Colonic mucosa (tissue), 4 donors: Measurements from ENCODE around the gene STAU1. TPM values are rescaled to one million over a fixed set of nuclear protein-coding genes. Genes with fewer than 3 reads are reported as not detected.
"Not testable (repeated sequence)": the region's sequence is repeated elsewhere in the genome, so short reads cannot be mapped to it uniquely, and the experiment has no call there.

Experiments used
- DNase-seq: peaks from one replicate; pipeline ENCODE4 v3.0.0-alpha.2; 2020
- H3K27ac ChIP-seq: fragments of 200-600 bp; one replicate; pipeline ENCODE4 v1.8.0; 2021
- H3K27me3 ChIP-seq: fragments of 200-600 bp; one replicate; pipeline ENCODE4 v1.8.0; 2021
- H3K36me3 ChIP-seq: fragments of 200-600 bp; one replicate; pipeline ENCODE4 v1.8.0; 2021
- H3K4me1 ChIP-seq: fragments of 200-600 bp; one replicate; pipeline ENCODE4 v1.8.0; 2021; ENCODE audit warnings: mild to moderate bottlenecking
- H3K4me3 ChIP-seq: fragments of 200-600 bp; one replicate; pipeline ENCODE4 v1.8.0; 2021
- H3K9ac ChIP-seq, 2 donors: one replicate each; pipeline ENCODE4 v1.7.0; 2013; ENCODE audit warnings: control low read depth in 2 of 2, low read depth in 2 of 2, low read length in 2 of 2
- H3K9me3 ChIP-seq: fragments of 200-600 bp; one replicate; pipeline ENCODE4 v1.8.0; 2021
- intact Hi-C: fragments of 100-400 bp; cut with DNase I; formaldehyde crosslinking; loops from one replicate; pipeline ENCODE4 v1.14.1; 2022
- total RNA-seq, 2 donors: library from RNA; stranded (reverse); fragmentation: NEBNext Ultra II Directional in 1 of 2; extraction: Animal tissue kit (Norgen Biotek cat#: 25700) in 1 of 2; gene quantifications; one replicate each; pipeline ENCODE4 v1.2.1, GENCODE V29; 2021
- TF ChIP-seq, protein P1 (sequence below): fragments of 200-600 bp; IDR thresholded peaks from one replicate; pipeline ENCODE4 v1.8.0; 2022; ENCODE audit warnings: antibody characterized with exemption, mild to moderate bottlenecking
- donor health status: healthy.
- donor health status: DM: no; HTN: no; CAD: no.
- donor health status: DM: no; HTN: no; CAD: no.

The STAU1 gene
- total RNA-seq, 2 donors from 2014 or later: 86.6 to 106 TPM

GRCh38 chr20:49103647-49104364, 84.3 kb downstream of the STAU1 start:
- Histone ChIP-seq H3K36me3 (no peaks in the 10 kb centered on the region), H3K9ac (no peak overlapping the region), H3K27ac (no peak overlapping the region), H3K4me3 (no peak overlapping the region), H3K27me3 (no peaks in the 10 kb centered on the region), H3K9me3 (no peaks in the 10 kb centered on the region), H3K4me1 (no peaks in the 10 kb centered on the region)
- TF ChIP-seq, protein P1, sequence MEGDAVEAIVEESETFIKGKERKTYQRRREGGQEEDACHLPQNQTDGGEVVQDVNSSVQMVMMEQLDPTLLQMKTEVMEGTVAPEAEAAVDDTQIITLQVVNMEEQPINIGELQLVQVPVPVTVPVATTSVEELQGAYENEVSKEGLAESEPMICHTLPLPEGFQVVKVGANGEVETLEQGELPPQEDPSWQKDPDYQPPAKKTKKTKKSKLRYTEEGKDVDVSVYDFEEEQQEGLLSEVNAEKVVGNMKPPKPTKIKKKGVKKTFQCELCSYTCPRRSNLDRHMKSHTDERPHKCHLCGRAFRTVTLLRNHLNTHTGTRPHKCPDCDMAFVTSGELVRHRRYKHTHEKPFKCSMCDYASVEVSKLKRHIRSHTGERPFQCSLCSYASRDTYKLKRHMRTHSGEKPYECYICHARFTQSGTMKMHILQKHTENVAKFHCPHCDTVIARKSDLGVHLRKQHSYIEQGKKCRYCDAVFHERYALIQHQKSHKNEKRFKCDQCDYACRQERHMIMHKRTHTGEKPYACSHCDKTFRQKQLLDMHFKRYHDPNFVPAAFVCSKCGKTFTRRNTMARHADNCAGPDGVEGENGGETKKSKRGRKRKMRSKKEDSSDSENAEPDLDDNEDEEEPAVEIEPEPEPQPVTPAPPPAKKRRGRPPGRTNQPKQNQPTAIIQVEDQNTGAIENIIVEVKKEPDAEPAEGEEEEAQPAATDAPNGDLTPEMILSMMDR: no peak
- no peak for DNase-seq
- intact Hi-C loops: no loop called here

GRCh38 chr20:49103019-49103418, 85.1 kb downstream of the STAU1 start:
- no peak overlapping the region for H3K9ac ChIP-seq
- H3K4me3 ChIP-seq: no peak overlapping the region
- no peak for DNase-seq
- no peaks in the 10 kb centered on the region for H3K36me3 ChIP-seq
- H3K9me3 ChIP-seq: no peaks in the 10 kb centered on the region
- intact Hi-C loops: no loop called here
- H3K27ac ChIP-seq: no peak overlapping the region
- TF ChIP-seq, protein P1: no peak
- no peaks in the 10 kb centered on the region for H3K27me3 ChIP-seq
- no peaks in the 10 kb centered on the region for H3K4me1 ChIP-seq

- DNase-seq: no peak
- intact Hi-C loops: no loop called here
- Histone ChIP-seq H3K27ac (no peak overlapping the region), H3K9ac (no peak overlapping the region), H3K27me3 (no peaks in the 10 kb centered on the region), H3K36me3 (no peaks in the 10 kb centered on the region), H3K9me3 (no peaks in the 10 kb centered on the region), H3K4me1 (no peaks in the 10 kb centered on the region), H3K4me3 (no peak overlapping the region)
- TF ChIP-seq, protein P1: no peak
These were observed 87.2 kb downstream of the STAU1 start for GRCh38 chr20:49100972-49101371.

DNA sequence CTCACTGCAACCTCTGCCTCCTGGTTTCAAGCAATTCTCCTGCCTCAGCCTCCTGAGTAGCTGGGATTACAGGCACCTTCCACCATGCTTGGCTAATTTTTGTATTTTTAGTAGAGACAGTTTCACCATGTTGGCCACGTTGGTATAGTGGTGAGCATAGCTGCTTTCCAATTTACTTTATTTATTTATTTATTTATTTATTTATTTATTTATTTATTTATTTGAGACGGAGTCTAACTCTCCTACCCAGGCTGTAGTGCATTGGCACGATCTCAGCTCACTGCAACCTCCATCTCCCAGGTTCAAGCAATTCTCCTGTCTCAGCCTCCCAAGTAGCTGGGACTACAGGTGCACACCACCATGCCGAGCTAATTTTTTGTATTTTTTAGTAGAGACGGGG, 87.8 kb downstream of the STAU1 start:
- H3K9me3 ChIP-seq, DNase-seq, H3K4me1 ChIP-seq, intact Hi-C loops, H3K27me3 ChIP-seq, H3K9ac ChIP-seq, H3K4me3 ChIP-seq, H3K36me3 ChIP-seq, H3K27ac ChIP-seq: not testable (repeated sequence)

DNA sequence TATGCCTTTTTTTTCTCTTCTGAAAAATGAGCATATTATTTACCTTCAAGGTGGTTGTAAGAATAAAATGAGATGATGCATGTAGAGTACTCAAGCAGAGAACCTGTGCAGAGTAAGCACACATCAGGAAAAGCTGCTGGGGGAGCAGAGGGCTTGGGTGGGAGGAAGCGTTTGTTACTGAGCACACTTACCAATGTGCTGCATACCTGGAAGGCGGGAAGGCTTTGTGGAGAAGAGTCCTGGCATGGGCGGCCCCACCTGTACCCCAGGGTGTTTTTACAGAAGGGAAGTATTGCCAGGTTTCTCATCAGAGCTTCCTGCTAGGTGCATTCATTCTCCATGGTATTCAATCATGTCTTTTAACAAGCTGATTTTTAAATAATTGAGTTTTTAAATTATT, 89.1 kb downstream of the STAU1 start:
- H3K4me3 ChIP-seq: no peak overlapping the region
- intact Hi-C loops: no loop called here
- no peak overlapping the region for H3K9ac ChIP-seq
- H3K27ac ChIP-seq: no peak overlapping the region
- no peaks in the 10 kb centered on the region for H3K27me3 ChIP-seq
- DNase-seq: no peak
- no peaks in the 10 kb centered on the region for H3K4me1 ChIP-seq
- H3K9me3 ChIP-seq: no peaks in the 10 kb centered on the region
- TF ChIP-seq, protein P1: no peak
- peaks cover 8% of the 10 kb centered on the region for H3K36me3 ChIP-seq

- Histone ChIP-seq H3K9ac (no peak overlapping the region), H3K27me3 (no peaks in the 10 kb centered on the region), H3K4me1 (no peaks in the 10 kb centered on the region), H3K36me3 (peaks cover 8% of the 10 kb centered on the region), H3K27ac (no peak overlapping the region), H3K9me3 (no peaks in the 10 kb centered on the region), H3K4me3 (no peak overlapping the region)
- no peak for DNase-seq
- intact Hi-C loops: no loop called here
- TF ChIP-seq, protein P1: no peak
These were observed 90.0 kb downstream of the STAU1 start for GRCh38 chr20:49098136-49098535.
